Retinal pigment epithelial cell (primary cell): ENCODE measurements around the gene LIF.
"Not testable (repeated sequence)": the region's sequence is repeated elsewhere in the genome, so short reads cannot be mapped to it uniquely, and the experiment has no call there.

Source experiments
- DNase-seq: peaks from one replicate; pipeline ENCODE4 v3.0.0-alpha.2; 2010; ENCODE audit warnings: low read depth
- H3K4me3 ChIP-seq: 2 replicates; pipeline ENCODE4 v1.5.1; 2011; ENCODE audit warnings: mild to moderate bottlenecking, low read length, control low read depth, moderate library complexity
- TF ChIP-seq, protein P1 (sequence below): conservative IDR thresholded peaks from 2 replicates; pipeline ENCODE4 v1.5.1; 2011; ENCODE audit warnings: low read depth, low read length, control low read depth, inconsistent platforms

LIF gene

DNA sequence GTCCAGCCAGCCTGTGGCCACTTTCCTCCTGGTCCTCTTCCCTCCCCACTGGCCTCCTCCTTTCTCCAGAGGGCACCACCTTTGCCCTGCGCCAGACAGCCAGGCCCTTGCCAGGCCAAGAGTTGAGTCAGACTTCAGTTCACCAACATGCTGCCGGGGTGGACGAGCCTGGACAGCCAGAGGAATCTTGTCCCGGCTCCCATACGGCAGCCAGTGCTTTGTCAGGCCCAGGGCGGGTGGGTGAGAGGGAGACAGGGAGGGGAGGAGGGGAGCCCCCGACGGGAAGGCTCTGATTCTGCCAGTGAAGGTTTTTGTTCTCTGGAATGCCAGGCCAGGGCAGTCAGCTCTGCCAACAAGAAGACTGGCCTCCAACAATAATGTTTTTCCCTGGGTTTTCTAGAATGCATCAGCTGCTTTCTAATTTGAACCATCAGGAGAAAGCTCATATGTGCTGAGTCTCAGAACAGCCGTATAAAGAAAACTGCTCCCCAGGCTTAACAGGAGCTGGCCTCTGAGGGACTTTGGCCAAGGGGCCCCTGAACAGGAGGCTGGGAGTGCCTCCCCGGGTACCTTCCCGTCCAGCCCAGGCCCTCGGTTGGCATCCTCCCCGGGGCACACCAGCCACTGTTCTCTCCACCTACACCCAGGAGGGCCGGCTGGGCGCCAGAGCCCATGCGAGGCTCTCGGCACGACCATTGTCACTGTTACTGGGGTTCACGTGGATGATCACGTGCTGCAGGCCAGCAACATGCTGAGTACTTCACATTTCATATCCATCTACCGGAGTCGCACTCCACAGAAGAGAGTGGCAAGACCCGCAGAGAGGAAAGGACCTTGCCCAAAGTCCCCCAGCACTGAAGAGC is 28.6 kb downstream of the LIF start:
- TF ChIP-seq, protein P1, sequence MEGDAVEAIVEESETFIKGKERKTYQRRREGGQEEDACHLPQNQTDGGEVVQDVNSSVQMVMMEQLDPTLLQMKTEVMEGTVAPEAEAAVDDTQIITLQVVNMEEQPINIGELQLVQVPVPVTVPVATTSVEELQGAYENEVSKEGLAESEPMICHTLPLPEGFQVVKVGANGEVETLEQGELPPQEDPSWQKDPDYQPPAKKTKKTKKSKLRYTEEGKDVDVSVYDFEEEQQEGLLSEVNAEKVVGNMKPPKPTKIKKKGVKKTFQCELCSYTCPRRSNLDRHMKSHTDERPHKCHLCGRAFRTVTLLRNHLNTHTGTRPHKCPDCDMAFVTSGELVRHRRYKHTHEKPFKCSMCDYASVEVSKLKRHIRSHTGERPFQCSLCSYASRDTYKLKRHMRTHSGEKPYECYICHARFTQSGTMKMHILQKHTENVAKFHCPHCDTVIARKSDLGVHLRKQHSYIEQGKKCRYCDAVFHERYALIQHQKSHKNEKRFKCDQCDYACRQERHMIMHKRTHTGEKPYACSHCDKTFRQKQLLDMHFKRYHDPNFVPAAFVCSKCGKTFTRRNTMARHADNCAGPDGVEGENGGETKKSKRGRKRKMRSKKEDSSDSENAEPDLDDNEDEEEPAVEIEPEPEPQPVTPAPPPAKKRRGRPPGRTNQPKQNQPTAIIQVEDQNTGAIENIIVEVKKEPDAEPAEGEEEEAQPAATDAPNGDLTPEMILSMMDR: no peak
- H3K4me3 ChIP-seq: no peak overlapping the region
- DNase-seq: no peak

- TF ChIP-seq, protein P1: no peak
- DNase-seq: no peak
- H3K4me3 ChIP-seq: no peak overlapping the region
Measured at GRCh38 chr22:30216710-30217109, 29.8 kb downstream of the LIF start.

DNA sequence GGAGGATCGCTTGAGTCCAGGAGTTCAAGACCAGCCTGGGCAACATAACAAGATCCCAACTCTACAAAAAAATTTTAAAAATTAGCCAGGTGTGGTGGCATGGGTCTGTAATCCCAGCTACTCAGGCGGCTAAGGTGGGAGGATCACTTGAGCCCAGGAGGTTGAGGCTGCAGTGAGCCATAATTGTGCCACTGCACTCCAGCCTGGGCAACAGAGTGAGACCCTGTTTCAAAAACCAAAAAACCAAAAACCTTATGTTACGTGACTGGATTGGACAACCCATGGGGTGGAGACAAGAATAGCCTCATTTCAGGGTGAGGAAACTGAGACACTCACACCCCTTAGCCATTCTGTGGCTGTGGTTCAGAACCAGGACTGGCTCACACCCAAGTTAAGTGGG is 30.3 kb downstream of the LIF start:
- not testable (repeated sequence) for DNase-seq, H3K4me3 ChIP-seq

GRCh38 chr22:30214703-30215407 is 31.7 kb downstream of the LIF start:
- DNase-seq: no peak
- no peak overlapping the region for H3K4me3 ChIP-seq
- TF ChIP-seq, protein P1: no peak

DNA sequence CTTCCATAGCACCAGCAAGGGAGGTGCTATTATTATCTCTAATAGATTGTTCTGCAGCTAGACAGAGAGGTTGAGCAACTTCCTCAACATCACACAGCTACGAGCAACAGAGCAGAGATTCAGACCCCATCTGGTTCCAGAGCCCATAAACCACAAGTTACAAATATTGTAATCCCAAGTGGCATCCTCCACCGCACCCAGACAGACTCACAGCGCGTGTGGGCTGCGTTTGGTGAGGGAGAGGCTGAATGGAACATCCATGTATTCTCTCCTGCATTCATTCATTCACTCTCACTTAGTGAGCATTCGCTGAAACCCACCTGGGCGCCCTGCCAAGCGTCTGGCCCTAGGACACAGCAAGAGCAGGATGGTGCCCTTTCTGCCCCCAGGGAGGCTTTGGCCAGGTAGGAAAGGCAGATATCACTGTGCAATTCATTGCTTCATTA is 33.5 kb downstream of the LIF start:
- H3K4me3 ChIP-seq: no peak overlapping the region
- TF ChIP-seq, protein P1: no peak
- DNase-seq: no peak

GRCh38 chr22:30212363-30212995 is 34.1 kb downstream of the LIF start:
- DNase-seq: peak; percentile 100
- TF ChIP-seq, protein P1: peak; percentile 35
- H3K4me3 ChIP-seq: no peak overlapping the region

- H3K4me3 ChIP-seq: no peak overlapping the region
- TF ChIP-seq, protein P1: no peak
- no peak for DNase-seq
Measured at GRCh38 chr22:30211124-30211820, 35.3 kb downstream of the LIF start.
